Lower leg skin (tissue), 4 donors: ENCODE results near the gene OPA3. TPM values are rescaled to one million over a fixed set of nuclear protein-coding genes. Genes with fewer than 3 reads are reported as not detected.
A peak's percentile ranks its signal among the peaks of the same experiment; 100 is the strongest.
"Not testable (repeated sequence)": the region's sequence is repeated elsewhere in the genome, so short reads cannot be mapped to it uniquely, and the experiment has no call there.

Source experiments
- DNase-seq, 2 donors: peaks; one replicate each; pipeline ENCODE4 v3.0.0-alpha.2; 2019; ENCODE audit warnings: low spot score in 2 of 2
- H3K4me3 ChIP-seq: fragments of 200-600 bp; sonication (generic); 2 replicates; pipeline ENCODE4 v1.5.1; 2017; ENCODE audit warnings: mild to moderate bottlenecking, low read depth; ENCODE audit not compliant: poor library complexity, severe bottlenecking
- POLR2A ChIP-seq, 2 donors: fragments of 450-650 bp; IDR thresholded peaks; one replicate each; pipeline ENCODE4 v1.6.1; 2016 to 2017; ENCODE audit warnings: antibody characterized with exemption in 2 of 2, mild to moderate bottlenecking in 1 of 2, moderate library complexity in 1 of 2
- WGBS, 2 donors: methylation state at CpG; one replicate each; pipeline ENCODE4 v1.1.5; 2018; 5-methylcytosine and 5-hydroxymethylcytosine counted together
- intact Hi-C: fragments of 100-400 bp; cut with DNase I; formaldehyde crosslinking; loops from one replicate; pipeline ENCODE4 v1.15.0; 2023; ENCODE audit warnings: low total_unique reads
- total RNA-seq, 4 donors: library from RNA; depleted of rRNA; stranded (reverse); fragments of >200 nt; gene quantifications; one replicate each; pipeline ENCODE4 v1.1.0, GENCODE V29; 2016
- TF ChIP-seq, protein P1 (sequence below), 3 donors: fragments of 450-650 bp; IDR thresholded peaks; one replicate each; pipeline ENCODE4 v1.5.1; 2016; ENCODE audit warnings: antibody characterized with exemption in 3 of 3, mild to moderate bottlenecking in 3 of 3, moderate library complexity in 2 of 3

Gene OPA3
- total RNA-seq, 4 donors from 2014 or later, result 4.4 to 15.7 (median 12.7) TPM

- TF ChIP-seq POLR2A (IDR thresholded peaks at IDR 0.05), result no peak
- TF ChIP-seq, protein P1, sequence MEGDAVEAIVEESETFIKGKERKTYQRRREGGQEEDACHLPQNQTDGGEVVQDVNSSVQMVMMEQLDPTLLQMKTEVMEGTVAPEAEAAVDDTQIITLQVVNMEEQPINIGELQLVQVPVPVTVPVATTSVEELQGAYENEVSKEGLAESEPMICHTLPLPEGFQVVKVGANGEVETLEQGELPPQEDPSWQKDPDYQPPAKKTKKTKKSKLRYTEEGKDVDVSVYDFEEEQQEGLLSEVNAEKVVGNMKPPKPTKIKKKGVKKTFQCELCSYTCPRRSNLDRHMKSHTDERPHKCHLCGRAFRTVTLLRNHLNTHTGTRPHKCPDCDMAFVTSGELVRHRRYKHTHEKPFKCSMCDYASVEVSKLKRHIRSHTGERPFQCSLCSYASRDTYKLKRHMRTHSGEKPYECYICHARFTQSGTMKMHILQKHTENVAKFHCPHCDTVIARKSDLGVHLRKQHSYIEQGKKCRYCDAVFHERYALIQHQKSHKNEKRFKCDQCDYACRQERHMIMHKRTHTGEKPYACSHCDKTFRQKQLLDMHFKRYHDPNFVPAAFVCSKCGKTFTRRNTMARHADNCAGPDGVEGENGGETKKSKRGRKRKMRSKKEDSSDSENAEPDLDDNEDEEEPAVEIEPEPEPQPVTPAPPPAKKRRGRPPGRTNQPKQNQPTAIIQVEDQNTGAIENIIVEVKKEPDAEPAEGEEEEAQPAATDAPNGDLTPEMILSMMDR (IDR thresholded peaks at IDR 0.05), result no peak
- intact Hi-C loops, result no loop called here
- H3K4me3 ChIP-seq, result no peak overlapping the region
- whole genome bisulfite sequencing, 2 donors, result 73 to 74% methylated on average over 7 to 9 of the region's 9 CpGs
- no peak for DNase-seq
Observed at GRCh38 chr19:45515807-45516401, 68.7 kb downstream of the OPA3 start.

DNA sequence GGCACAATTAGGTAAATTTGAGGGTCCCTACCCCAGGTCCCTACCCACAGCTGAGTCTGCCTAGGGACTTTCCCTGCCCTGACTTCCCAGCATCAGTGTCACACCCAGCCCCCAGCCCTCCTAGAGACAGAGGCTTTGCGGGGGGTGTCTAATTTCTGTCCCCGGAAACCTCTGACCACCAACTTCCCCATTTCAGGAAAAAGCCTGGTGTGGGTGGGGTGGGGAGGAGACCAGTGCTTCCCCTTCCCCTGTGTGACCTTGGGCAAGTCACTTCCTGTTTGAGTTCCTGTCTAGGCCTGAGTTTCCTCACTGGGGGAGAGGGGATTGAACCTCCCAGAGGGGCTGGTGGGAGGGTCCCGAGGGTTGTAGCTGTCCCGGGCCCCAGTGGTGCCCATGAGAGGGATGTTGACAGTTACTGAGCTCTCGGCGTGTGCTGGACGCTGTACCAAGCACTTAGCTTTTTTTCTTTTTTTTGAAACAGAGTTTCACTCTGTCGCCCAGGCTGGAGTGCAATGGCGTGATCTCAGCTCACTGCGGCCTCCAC lies 69.4 kb downstream of the OPA3 start:
- intact Hi-C loops, result no loop called here
- WGBS, 2 donors, result 70 to 86% methylated on average over 10 of the region's 10 CpGs
- H3K4me3 ChIP-seq, result no peak overlapping the region
- TF ChIP-seq, protein P1 (IDR thresholded peaks at IDR 0.05), result no peak
- DNase-seq, result peak; percentile 56 to 90

DNA sequence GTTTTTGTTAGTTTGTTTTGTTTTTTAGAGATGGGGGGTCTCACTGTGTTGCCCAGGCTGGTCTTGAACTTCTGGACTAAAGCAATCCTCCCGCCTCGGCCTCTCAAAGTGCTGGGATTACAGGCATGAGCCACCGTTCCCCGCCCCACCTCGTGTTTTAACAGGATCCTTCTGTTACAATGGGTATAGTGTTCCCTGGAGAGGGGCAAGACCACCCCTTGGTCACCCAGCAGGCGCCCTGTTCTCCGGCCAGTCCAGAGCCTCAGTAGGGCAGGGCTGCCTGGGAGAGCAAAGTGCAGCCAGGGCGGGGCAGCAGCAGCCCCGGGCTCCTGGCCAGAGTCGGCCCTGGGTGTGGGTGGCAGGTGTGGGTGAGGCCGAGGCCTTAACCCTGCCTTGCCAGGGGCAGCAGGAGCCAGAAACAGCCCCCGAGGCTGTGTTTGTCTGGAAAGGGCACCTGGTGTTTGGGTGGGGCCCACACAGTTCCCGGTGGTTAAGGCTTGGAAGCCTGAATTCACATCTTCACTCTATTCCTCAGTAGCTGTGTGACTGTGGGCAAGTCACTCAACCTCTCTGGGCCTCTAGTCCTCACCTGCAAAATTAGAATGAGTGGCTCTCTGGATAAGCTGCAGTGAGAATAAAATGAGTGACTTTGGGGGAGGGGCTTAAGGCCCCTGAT lies 70.1 kb downstream of the OPA3 start:
- TF ChIP-seq, protein P1 (IDR thresholded peaks at IDR 0.05), result no peak
- no peak for TF ChIP-seq POLR2A (IDR thresholded peaks at IDR 0.05)
- DNase-seq, result no peak
- intact Hi-C loops, result no loop called here
- no peak overlapping the region for H3K4me3 ChIP-seq
- 36 to 38% methylated on average over 7 to 12 of the region's 13 CpGs for WGBS, 2 donors

GRCh38 chr19:45512881-45513483 lies 71.6 kb downstream of the OPA3 start:
- WGBS, 2 donors, result 74 to 81% methylated on average over 6 of the region's 6 CpGs
- no peak for TF ChIP-seq POLR2A (IDR thresholded peaks at IDR 0.05)
- TF ChIP-seq, protein P1 (IDR thresholded peaks at IDR 0.05), result no peak
- no peak for DNase-seq
- intact Hi-C loops, result no loop called here
- no peak overlapping the region for H3K4me3 ChIP-seq

DNA sequence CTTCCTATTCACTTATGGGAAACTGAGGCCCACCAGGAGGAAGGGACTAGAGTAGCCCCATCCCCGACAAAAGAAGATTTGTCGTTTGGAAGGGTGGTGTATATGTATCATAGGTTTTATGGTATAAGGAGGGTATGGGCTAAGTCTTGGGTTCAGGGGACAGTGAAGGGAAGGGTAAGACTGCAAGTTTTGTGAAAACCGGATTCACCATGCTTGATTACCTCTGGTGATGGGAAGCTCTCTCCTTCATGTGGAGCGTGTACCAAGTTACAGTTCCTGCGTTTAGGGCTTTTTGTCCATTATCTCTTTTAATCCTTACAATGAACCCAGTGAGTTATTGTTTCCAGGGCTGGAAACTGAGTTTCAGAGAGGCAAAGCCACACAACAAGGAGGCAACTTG lies 73.5 kb downstream of the OPA3 start:
- WGBS, 2 donors, result 88 to 96% methylated on average over 5 of the region's 5 CpGs

DNA sequence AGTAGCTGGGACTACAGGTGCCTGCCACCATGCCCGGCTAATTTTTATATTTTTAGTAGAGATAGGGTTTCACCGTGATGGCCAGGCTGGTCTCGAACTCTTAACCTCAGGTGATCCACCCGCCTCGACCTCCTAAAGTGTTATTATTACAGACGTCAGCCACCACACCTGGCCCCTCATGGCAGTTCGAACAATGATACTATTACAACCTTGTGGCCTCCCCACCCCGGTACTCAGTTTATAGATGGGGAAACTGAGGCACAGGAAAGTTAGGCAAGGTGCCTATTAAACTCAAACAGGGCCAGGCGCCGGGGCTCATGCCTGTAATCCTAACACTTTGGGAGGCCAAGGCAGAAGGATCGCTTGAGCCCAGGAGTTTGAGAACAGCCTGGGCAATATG lies 74.2 kb downstream of the OPA3 start:
- DNase-seq, intact Hi-C loops, H3K4me3 ChIP-seq: not testable (repeated sequence)
- 79 to 83% methylated on average over 11 of the region's 11 CpGs for WGBS, 2 donors

More for the DNA sequence above, 73.5 kb downstream of the OPA3 start:
- intact Hi-C loops, result no loop called here
- H3K4me3 ChIP-seq, result no peak overlapping the region
- DNase-seq, result no peak
- TF ChIP-seq, protein P1 (IDR thresholded peaks at IDR 0.05), result no peak
- no peak for TF ChIP-seq POLR2A (IDR thresholded peaks at IDR 0.05)
